Loucy (cell line): Measurements from ENCODE around the gene NAXE.

ENCODE experiments used
- EZH2phosphoT487 ChIP-seq: fragments of 200-600 bp; IDR thresholded peaks from 2 replicates; pipeline ENCODE4 v1.6.1; 2018; ENCODE audit warnings: antibody characterized with exemption, mild to moderate bottlenecking, moderate library complexity, borderline replicate concordance
- TF ChIP-seq, protein P1 (sequence below): fragments of 200-600 bp; sonication (generic); conservative IDR thresholded peaks from 2 replicates; pipeline ENCODE4 v1.5.1; 2014; ENCODE audit warnings: mild to moderate bottlenecking, antibody characterized with exemption, low read length

DNA sequence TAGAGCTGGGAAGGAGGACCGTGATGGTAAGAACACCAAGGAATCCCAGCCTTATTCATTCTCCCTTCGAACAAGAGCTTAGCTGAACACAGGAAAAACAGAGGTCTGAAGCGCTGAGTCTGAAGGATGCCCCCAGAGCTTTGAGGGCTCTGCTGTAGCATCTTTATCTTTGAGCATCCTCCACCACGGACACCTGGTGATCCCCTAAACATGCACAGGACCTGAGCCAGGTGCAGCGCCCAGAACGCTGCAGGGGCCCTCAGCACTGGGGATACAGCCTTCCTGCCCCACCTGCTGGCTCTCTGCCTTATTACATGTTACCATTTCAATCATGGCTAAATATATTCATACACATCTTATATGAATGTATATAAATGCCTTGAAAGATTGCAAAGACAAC lies 17.4 kb downstream of the NAXE start:
- TF ChIP-seq, protein P1, sequence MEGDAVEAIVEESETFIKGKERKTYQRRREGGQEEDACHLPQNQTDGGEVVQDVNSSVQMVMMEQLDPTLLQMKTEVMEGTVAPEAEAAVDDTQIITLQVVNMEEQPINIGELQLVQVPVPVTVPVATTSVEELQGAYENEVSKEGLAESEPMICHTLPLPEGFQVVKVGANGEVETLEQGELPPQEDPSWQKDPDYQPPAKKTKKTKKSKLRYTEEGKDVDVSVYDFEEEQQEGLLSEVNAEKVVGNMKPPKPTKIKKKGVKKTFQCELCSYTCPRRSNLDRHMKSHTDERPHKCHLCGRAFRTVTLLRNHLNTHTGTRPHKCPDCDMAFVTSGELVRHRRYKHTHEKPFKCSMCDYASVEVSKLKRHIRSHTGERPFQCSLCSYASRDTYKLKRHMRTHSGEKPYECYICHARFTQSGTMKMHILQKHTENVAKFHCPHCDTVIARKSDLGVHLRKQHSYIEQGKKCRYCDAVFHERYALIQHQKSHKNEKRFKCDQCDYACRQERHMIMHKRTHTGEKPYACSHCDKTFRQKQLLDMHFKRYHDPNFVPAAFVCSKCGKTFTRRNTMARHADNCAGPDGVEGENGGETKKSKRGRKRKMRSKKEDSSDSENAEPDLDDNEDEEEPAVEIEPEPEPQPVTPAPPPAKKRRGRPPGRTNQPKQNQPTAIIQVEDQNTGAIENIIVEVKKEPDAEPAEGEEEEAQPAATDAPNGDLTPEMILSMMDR, result peak; percentile 77
- TF ChIP-seq EZH2phosphoT487, result no peak
